TTC549 (cell line): ENCODE measurements around the gene PBLD.
"Not testable (repeated sequence)": the region's sequence is repeated elsewhere in the genome, so short reads cannot be mapped to it uniquely, and the experiment has no call there.

Experiments used
- FAIRE-seq: peaks from 2 replicates; lab custom pipeline; 2012; peaks lifted over from hg19 to GRCh38; lab: Jason Lieb, UNC

PBLD gene

DNA sequence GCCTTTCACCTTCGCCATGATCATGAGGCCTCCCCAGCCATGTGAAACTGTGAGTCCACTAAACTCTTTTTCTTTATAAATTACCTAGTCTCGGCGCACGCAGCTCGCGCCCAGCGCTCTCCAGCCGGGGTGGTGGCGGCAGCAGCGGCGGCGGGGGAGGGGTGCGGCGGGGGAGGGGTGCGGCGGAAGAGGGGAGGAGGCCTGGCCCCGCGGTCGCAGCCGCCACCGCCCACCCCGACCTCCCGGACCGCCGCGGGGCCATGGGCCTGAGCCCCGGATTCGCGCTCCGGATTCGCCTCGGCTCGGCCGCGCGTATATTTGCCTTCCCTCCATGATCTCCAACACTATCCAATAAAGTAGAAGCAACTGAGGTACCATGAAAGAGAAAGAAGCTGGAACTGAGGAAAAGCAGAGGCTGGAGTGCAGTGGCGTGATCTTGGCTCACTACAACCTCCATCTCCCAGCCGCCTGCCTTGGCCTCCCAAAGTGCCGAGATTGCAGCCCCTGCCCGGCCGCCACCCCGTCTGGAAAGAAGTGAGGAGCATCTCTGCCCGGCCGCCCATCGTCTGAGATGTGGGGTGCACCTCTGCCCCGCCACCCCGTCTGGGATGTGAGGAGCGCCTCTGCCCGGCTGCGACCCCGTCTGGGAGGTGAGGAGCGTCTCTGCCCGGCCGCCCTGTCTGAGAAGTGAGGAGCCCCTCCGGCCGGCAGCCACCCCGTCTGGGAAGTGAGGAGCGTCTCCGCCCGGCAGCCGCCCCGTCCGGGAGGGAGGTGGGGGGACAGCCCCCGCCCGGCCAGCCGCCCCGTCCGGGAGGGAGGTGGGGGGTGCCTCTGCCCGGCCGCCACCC lies 53.6 kb downstream of the PBLD start:
- FAIRE-seq: not testable (repeated sequence)

- FAIRE-seq: not testable (repeated sequence)
These were observed 54.9 kb downstream of the PBLD start for GRCh38 chr10:68277814-68278213.

- no peak for FAIRE-seq
These were observed 56.5 kb downstream of the PBLD start for GRCh38 chr10:68276224-68276623.

GRCh38 chr10:68275600-68276126 lies 57.1 kb downstream of the PBLD start:
- no peak for FAIRE-seq

DNA sequence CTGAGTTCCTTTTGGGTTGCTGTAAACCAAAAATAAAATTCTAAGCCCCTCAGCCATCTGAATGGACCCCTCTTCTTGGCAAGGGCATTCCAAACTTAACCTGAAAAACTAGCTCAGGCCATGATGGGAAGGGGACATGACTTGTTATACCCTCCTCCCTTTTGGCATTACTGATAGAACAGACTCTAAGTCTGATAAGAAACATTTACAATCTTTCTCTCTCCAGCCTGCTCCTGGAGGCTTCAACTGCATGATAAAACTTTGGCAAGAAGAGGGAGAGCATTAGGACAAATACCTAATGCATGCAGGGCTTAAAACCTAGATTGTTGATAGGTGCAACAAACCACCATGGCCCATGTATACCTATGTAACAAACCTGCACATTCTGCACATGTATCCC lies 59.9 kb downstream of the PBLD start:
- no peak for FAIRE-seq

DNA sequence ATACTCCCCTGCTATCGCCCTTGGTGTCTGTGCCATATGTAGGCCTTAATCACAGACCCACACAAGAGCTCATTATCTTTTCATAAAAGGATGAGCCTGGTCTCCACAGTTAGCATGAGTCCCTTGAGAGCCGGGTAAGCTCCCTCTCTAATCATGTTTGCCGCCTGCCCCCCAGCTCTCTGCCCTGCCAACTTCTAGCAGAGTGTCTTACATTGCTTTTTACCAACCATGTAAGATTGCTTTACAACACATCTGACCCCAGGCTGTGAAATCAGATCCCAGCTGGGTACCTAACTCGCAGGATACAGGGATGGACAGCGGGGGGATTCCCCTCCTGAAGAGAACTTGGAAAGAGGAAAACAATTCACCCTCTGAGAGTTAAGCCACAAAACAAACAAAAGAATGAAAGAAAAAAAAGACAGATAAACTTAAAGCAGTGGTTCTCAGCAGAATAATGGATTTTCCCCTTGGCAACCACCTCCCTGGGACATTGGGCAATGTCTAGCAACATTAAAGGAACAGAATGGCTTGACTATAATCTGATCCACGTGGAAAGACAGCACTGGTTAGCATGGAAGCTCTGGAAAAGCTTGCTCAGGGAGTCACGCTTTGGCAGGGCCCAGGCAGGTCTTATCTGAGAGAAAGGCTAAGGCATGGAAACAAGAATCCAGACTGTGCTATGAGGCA lies 61.4 kb downstream of the PBLD start:
- no peak for FAIRE-seq

DNA sequence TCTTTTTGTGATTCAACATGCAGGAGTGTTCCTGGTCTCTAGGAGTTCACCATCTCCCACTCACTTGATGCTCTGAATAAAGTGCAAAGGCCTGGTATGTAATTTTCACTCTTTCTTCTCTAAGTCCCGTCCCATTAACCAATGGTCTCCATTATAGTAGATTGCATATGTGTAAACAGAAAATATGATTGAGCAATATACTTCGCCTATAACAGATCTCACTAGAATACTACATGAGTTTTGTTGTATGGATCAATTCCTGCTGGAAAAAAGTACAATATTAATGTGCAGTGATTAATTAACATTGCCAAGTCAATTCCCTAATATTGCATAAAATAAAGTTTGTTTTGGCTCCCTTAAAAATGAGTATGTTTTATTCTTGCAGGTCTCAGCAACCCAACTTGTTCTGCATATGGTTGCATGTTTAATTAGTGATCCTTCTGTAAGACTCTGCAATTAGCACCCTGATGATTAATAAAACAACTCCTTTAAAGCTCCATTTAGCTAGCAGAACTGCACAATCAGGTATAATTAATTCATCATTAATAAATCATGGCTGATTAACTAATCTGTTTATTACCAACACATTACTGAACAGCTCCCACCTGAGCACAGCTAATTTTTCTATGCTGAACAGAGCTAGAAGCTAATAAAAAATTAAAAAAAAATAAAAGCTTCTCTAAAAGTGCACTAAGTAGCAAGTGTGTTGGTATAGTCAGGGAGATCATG lies 63.0 kb downstream of the PBLD start:
- FAIRE-seq: no peak

- no peak for FAIRE-seq
These were observed 71.4 kb downstream of the PBLD start for GRCh38 chr10:68261132-68261856.

DNA sequence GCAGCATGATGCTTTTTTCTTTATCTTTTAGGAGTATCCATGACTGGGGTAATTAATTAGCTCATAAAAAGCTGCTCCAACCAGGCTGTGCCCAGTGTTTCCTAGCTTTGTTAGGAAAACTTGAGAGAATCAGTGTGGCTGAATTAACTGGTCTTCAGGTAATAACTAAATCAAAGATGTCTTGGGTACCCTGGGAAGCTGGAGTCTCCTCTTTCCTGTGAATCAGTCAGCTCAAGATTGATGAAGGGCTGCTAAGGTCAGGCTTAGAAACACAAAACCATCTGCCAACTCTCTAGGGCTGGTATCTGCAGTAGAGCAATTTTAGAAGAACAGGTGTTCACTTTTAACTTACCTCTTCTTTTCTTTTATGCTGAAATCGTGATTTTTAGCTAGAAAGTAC lies 79.4 kb downstream of the PBLD start:
- no peak for FAIRE-seq

DNA sequence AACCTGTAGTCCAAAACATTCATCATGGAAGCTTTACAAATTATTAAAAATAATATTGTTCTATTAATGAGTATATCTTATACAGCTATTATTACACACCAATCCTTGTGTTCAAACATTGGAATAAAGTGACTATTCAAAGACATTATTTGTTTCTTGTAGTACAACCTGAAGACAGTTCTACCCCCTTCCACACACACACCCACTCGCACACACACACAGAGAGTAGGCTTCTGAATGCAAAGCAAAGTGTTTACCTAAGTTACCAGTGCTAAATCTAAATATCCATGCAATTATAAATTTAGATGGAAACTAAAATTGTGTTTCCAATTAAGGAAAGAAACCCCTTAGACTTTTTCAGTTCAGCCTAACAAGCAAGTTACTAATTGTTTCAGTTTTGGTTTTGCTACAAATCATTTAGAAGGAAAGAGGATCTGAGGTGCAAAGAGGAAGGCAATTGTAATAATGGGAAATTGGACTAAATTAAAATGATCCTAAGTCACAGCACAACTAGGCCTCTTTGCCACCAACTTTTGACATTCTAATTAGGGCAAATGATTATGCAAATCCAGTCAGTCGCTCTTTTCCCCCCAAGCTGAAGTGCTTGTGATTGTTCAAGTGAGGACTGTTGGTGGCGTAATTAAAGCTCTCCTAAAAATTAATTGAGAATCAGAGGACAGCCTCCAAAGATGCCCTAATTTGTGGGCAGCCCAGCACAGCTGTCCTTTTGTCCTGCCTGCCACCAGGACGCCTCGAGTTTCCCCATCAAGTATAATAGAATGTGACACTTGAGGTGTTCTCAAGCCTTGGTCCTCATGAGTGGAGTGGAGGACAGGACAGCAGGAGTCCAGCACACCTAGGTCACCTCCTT lies 80.9 kb downstream of the PBLD start:
- FAIRE-seq: no peak

- no peak for FAIRE-seq
These were observed 81.6 kb downstream of the PBLD start for GRCh38 chr10:68251151-68251550.

GRCh38 chr10:68249297-68249696 lies 83.4 kb downstream of the PBLD start:
- FAIRE-seq: no peak

- no peak for FAIRE-seq
These were observed 84.8 kb downstream of the PBLD start for GRCh38 chr10:68247931-68248330.

DNA sequence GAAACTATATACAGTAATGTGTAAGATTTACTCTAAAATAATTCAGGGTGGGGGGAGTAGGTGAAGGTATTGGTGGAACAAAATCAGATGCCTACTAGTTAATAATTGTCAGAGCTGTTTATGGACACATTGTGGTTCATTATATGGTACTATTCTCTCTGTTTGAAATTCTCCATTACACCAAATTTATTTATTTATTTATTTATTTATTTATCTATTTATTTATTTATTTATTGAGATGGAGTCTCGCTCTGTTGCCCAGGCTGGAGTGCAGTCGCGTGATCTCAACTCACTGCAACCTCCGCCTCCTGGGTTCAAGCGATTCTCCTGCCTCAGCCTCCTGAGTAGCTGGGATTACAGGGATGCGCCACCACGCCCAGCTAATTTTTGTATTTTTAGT lies 86.3 kb downstream of the PBLD start:
- not testable (repeated sequence) for FAIRE-seq

DNA sequence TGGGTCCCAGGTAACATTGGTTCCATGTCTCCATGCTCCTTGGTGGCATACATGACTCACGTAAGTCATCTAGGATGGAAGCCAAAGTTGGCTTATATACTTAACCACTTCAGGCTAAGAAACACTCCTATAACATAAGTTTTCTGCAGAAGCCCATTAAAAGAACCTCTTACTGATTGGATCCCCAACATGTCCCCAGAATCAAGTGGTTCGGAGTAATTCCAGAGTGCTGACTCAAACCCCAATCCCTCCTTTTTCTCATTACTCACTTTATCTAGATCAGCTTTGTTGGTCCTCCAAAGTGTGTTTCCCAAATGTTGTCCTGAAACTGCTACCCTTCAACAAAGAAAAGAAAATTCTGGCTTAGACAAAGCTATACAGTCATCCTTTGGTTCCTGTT lies 90.7 kb downstream of the PBLD start:
- no peak for FAIRE-seq

DNA sequence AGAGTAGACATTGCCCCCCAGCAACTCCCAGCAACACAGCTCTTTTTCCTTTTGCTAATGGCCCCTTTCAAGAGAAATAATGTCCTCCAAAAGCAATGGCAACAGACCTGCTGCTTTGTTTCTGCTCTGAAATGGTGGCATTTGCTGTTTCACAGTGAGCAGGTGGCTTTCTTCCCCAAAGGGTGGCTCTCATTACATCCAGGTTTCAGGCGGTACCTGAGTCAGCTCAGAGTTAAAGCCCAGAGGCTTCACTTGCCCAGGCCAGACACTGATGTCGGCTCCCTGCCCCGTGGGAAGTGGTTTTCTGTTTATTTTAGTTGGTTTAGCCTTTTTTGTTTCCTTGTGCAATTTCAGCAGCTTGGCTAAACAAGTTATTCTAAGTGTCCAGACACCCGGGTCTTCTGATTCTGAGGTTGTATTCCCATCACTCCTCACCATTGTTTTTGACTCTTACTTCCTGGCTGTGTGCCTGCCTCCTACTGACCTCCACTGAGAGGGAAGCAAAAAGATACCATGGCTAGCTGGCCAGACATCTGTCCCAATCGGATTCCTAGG lies 93.1 kb downstream of the PBLD start:
- FAIRE-seq: no peak

DNA sequence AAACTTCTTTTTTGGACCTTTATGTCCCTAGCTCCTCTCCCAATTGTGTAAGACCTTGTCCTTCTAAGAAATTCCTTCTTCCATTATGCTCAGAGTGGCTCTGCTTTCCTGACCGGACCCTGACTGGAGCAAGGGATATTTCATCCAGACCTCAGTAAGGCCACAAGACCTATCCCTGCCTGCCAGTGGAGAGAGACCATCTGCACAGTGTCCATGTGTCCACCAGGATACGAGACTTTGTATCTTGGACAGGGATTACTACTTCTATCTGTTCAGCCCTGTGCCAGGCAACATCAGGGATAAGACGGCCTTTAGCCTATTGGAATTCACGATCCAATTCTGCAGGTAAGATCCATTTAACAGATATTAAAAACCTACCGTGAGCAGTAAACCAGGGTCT lies 93.7 kb downstream of the PBLD start:
- no peak for FAIRE-seq

DNA sequence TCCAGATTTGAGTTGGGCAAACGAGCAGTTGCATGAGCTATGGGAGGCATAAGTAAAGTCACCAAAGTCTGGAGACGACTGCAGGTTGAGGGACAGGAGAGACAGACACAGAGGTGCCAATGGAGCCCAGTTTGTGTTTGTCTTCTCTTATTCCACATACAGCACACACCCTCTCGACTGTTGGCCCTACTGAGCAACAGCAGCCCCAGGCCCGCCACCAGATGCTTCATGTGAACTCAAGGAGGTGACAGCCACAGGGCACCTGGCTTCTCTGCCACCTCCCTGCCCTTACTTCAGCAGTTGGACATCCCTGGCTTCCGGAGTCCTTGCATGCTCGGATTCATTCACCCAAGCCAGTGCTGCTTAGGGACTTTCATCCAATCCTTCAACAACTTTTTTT lies 94.4 kb downstream of the PBLD start:
- FAIRE-seq: no peak

DNA sequence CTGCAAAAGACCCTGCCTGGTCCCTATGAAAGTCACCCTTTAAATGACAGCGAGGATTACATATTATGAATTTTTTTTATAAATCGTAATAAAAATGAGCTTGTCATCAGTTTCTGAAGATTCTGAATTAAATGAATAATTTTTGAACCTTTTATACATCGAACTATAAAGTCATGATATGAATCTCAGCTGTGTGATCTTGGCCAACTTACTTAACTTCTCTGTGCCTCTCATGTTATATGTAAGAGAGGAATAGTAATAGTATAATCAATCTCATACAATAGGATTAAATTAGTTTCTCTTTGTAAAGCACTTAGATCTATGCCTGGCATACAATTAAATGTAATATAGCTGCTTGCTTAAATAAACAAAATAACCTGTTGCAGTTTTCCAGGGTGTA lies 95.6 kb downstream of the PBLD start:
- FAIRE-seq: no peak

DNA sequence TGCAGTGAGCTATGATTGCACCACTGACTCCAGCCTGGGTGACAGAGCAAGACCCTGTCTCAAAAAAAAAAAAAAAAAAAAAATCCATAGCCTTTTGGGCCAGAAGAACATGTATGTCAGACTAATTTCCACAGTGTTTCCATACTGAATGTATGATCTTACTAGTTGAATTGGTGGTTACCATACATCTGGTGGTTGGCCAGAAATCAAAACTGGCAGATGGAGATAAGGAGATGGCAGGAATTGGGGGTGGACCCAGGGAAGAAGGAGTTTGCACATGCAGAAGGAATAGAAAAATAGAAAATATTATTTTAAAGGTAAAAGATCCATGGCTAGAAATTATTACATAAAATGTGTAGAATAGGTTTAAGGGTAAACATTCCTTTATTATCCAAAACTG lies 97.1 kb downstream of the PBLD start:
- FAIRE-seq: no peak

- no peak for FAIRE-seq
These were observed 97.6 kb downstream of the PBLD start for GRCh38 chr10:68235111-68235510.
